ENCODE measurements around the gene MTCL3.
A peak's percentile ranks its signal among the peaks of the same experiment; 100 is the strongest.

MTCL3 gene

GRCh38 chr6:127520066-127520465, 931 bp upstream of the MTCL3 start:
- Histone ChIP-seq H3K4me1 (no peaks in the 10 kb centered on the region), H3K9me3 (no peaks in the 10 kb centered on the region), H3K4me3 (no peak overlapping the region), H3K27ac (no peak overlapping the region), H3K36me3 (no peaks in the 10 kb centered on the region), H3K27me3 (peaks cover 0 to 52% of the 10 kb centered on the region in 2 donors)
- TF ChIP-seq CTCF (IDR thresholded peaks at IDR 0.05): no peak
- TF ChIP-seq POLR2A (IDR thresholded peaks at IDR 0.05): no peak
- TF ChIP-seq POLR2AphosphoS5 (IDR thresholded peaks at IDR 0.05): no peak
- DNase-seq (ENCODE audit: low spot score in 2 of 2): no peak
- intact Hi-C loops (cut with DNase I; ENCODE audit: low total_unique reads): no loop called here

- intact Hi-C loops (cut with DNase I; ENCODE audit: low total_unique reads): no loop called here
- Histone ChIP-seq H3K4me3 (peak overlapping the region in 1 of 3 donors; percentile 19), H3K9me3 (no peaks in the 10 kb centered on the region), H3K36me3 (no peaks in the 10 kb centered on the region), H3K27ac (no peak overlapping the region), H3K4me1 (no peaks in the 10 kb centered on the region), H3K27me3 (peaks cover 0 to 52% of the 10 kb centered on the region in 2 donors)
- DNase-seq (ENCODE audit: low spot score in 2 of 2): no peak
- TF ChIP-seq POLR2A (IDR thresholded peaks at IDR 0.05) (no peak), CTCF (IDR thresholded peaks at IDR 0.05) (no peak), POLR2AphosphoS5 (IDR thresholded peaks at IDR 0.05) (no peak)
These were observed 292 bp upstream of the MTCL3 start for GRCh38 chr6:127519469-127519785.

- no peak for DNase-seq (ENCODE audit: low spot score in 2 of 2)
- no peak overlapping the region for H3K4me3 ChIP-seq
- TF ChIP-seq CTCF (IDR thresholded peaks at IDR 0.05): no peak
- TF ChIP-seq POLR2AphosphoS5 (IDR thresholded peaks at IDR 0.05): no peak
- TF ChIP-seq POLR2A (IDR thresholded peaks at IDR 0.05): no peak
- H3K27me3 ChIP-seq: peaks cover 0 to 52% of the 10 kb centered on the region in 2 donors
- no peaks in the 10 kb centered on the region for H3K4me1 ChIP-seq
- intact Hi-C loops (cut with DNase I; ENCODE audit: low total_unique reads): no loop called here
- no peak overlapping the region for H3K27ac ChIP-seq
- no peaks in the 10 kb centered on the region for H3K36me3 ChIP-seq
- H3K9me3 ChIP-seq: no peaks in the 10 kb centered on the region
These were observed 885 bp downstream of the MTCL3 start for GRCh38 chr6:127518191-127518709.

GRCh38 chr6:127517693-127518092, 1.4 kb downstream of the MTCL3 start:
- peaks cover 0 to 48% of the 10 kb centered on the region in 2 donors for H3K27me3 ChIP-seq
- no peak for DNase-seq (ENCODE audit: low spot score in 2 of 2)
- H3K9me3 ChIP-seq: no peaks in the 10 kb centered on the region
- no peak overlapping the region for H3K27ac ChIP-seq
- intact Hi-C loops (cut with DNase I; ENCODE audit: low total_unique reads): no loop called here
- no peaks in the 10 kb centered on the region for H3K4me1 ChIP-seq
- TF ChIP-seq CTCF (IDR thresholded peaks at IDR 0.05): no peak
- TF ChIP-seq POLR2AphosphoS5 (IDR thresholded peaks at IDR 0.05): no peak
- no peak for TF ChIP-seq POLR2A (IDR thresholded peaks at IDR 0.05)
- no peak overlapping the region for H3K4me3 ChIP-seq
- no peaks in the 10 kb centered on the region for H3K36me3 ChIP-seq

GRCh38 chr6:127516662-127517273, 2.4 kb downstream of the MTCL3 start:
- intact Hi-C loops (cut with DNase I; ENCODE audit: low total_unique reads): no loop called here
- Histone ChIP-seq H3K9me3 (no peaks in the 10 kb centered on the region), H3K4me1 (no peaks in the 10 kb centered on the region), H3K27ac (no peak overlapping the region), H3K27me3 (peaks cover 0 to 41% of the 10 kb centered on the region in 2 donors), H3K4me3 (peak overlapping the region; percentile 54 to 74 (median 62)), H3K36me3 (no peaks in the 10 kb centered on the region)
- no peak for DNase-seq (ENCODE audit: low spot score in 2 of 2)
- TF ChIP-seq CTCF (IDR thresholded peaks at IDR 0.05): peak; percentile 44 to 47 (median 46)
- TF ChIP-seq POLR2AphosphoS5 (IDR thresholded peaks at IDR 0.05): no peak
- no peak for TF ChIP-seq POLR2A (IDR thresholded peaks at IDR 0.05)

All from breast epithelium (tissue), 4 donors.